DOHH2 (cell line): ENCODE results near the gene SFTPB.

Experiments used
- H3F3A ChIP-seq: fragments of 200-600 bp; sonication (generic), shearing (Covaris generic); 2 replicates; pipeline ENCODE4 v1.6.0; 2016; ENCODE audit warnings: antibody characterized with exemption, mild to moderate bottlenecking; ENCODE audit not compliant: control insufficient read depth, insufficient read depth
- H3K27ac ChIP-seq: fragments of 200-600 bp; sonication (generic); 2 replicates; pipeline ENCODE4 v1.5.1; 2014; ENCODE audit warnings: low read depth, mild to moderate bottlenecking, low read length, moderate library complexity
- H3K27me3 ChIP-seq: fragments of 200-600 bp; sonication (generic); 2 replicates; pipeline ENCODE4 v1.6.1; 2014; ENCODE audit warnings: mild to moderate bottlenecking, low read length, mixed read lengths; ENCODE audit not compliant: control insufficient read depth
- H3K36me3 ChIP-seq: fragments of 200-600 bp; sonication (generic); 2 replicates; pipeline ENCODE4 v1.6.1; 2014; ENCODE audit warnings: mild to moderate bottlenecking, low read length, moderate library complexity, mixed read lengths; ENCODE audit not compliant: control insufficient read depth
- H3K4me1 ChIP-seq: fragments of 200-600 bp; sonication (generic); 2 replicates; pipeline ENCODE4 v1.6.1; 2014; ENCODE audit warnings: mild to moderate bottlenecking, low read length, mixed read lengths; ENCODE audit not compliant: control insufficient read depth
- H3K4me2 ChIP-seq: fragments of 200-600 bp; sonication (generic); 2 replicates; pipeline ENCODE4 v1.6.0; 2014; ENCODE audit warnings: mild to moderate bottlenecking, low read length, moderate library complexity
- H3K4me3 ChIP-seq: fragments of 200-600 bp; sonication (generic); 2 replicates; pipeline ENCODE4 v1.5.1; 2014; ENCODE audit warnings: mild to moderate bottlenecking, low read length, mixed read lengths
- H3K79me2 ChIP-seq: fragments of 200-600 bp; sonication (generic); 2 replicates; pipeline ENCODE4 v1.6.1; 2014; ENCODE audit warnings: mild to moderate bottlenecking, low read length, mixed read lengths; ENCODE audit not compliant: control insufficient read depth
- H3K9me2 ChIP-seq: fragments of 200-600 bp; sonication (generic); replicated peaks from 2 replicates; pipeline ENCODE4 v1.6.1; 2014; ENCODE audit warnings: mild to moderate bottlenecking, low read length, mixed read lengths; ENCODE audit not compliant: control insufficient read depth
- H3K9me3 ChIP-seq: fragments of 200-600 bp; sonication (generic); 2 replicates; pipeline ENCODE4 v1.6.1; 2014; ENCODE audit warnings: antibody characterized with exemption, low read length, mixed read lengths; ENCODE audit not compliant: control insufficient read depth, insufficient read depth
- H4K20me1 ChIP-seq: fragments of 200-600 bp; sonication (generic); 2 replicates; pipeline ENCODE4 v1.6.0; 2014; ENCODE audit warnings: low read depth, mild to moderate bottlenecking, antibody characterized with exemption, low read length, moderate library complexity; ENCODE audit not compliant: control insufficient read depth, insufficient read depth
- CTCF ChIP-seq: fragments of 200-600 bp; sonication (generic); IDR thresholded peaks from one replicate; pipeline ENCODE4 v1.5.1; 2014; ENCODE audit warnings: antibody characterized with exemption, mild to moderate bottlenecking, low read depth, low read length; ENCODE audit not compliant: poor library complexity, severe bottlenecking
- EZH2phosphoT487 ChIP-seq: fragments of 200-600 bp; sonication (generic); IDR thresholded peaks from 2 replicates; pipeline ENCODE4 v1.6.1; 2017; ENCODE audit warnings: borderline replicate concordance, mild to moderate bottlenecking, antibody characterized with exemption, low read length, moderate library complexity, mixed read lengths

Gene SFTPB

GRCh38 chr2:85682378-85682777 is 14.4 kb upstream of the SFTPB start:
- Histone ChIP-seq H3K27ac (no peak overlapping the region), H3K79me2 (no peaks in the 10 kb centered on the region), H3K36me3 (no peaks in the 10 kb centered on the region), H3K4me2 (no peak overlapping the region), H3K27me3 (peaks cover 19% of the 10 kb centered on the region), H3F3A (no peaks in the 10 kb centered on the region), H3K4me1 (no peaks in the 10 kb centered on the region), H3K9me3 (no peaks in the 10 kb centered on the region), H3K4me3 (no peak overlapping the region), H4K20me1 (no peaks in the 10 kb centered on the region), H3K9me2 (no peaks in the 10 kb centered on the region)
- TF ChIP-seq EZH2phosphoT487: no peak

- Histone ChIP-seq H3K9me3 (no peaks in the 10 kb centered on the region), H3K27ac (no peak overlapping the region), H3K4me1 (no peaks in the 10 kb centered on the region), H3K4me2 (no peak overlapping the region), H3K9me2 (no peaks in the 10 kb centered on the region), H4K20me1 (no peaks in the 10 kb centered on the region), H3F3A (no peaks in the 10 kb centered on the region), H3K79me2 (no peaks in the 10 kb centered on the region), H3K27me3 (peaks cover 13% of the 10 kb centered on the region), H3K4me3 (no peak overlapping the region), H3K36me3 (no peaks in the 10 kb centered on the region)
- TF ChIP-seq CTCF: no peak
- no peak for TF ChIP-seq EZH2phosphoT487
Observed at GRCh38 chr2:85681776-85682175, 13.8 kb upstream of the SFTPB start.

- Histone ChIP-seq H3K4me1 (no peaks in the 10 kb centered on the region), H3K79me2 (no peaks in the 10 kb centered on the region), H3K36me3 (no peaks in the 10 kb centered on the region), H3K27ac (no peak overlapping the region), H3K4me2 (no peak overlapping the region), H3K9me3 (no peaks in the 10 kb centered on the region), H4K20me1 (no peaks in the 10 kb centered on the region), H3K4me3 (no peak overlapping the region), H3K9me2 (no peaks in the 10 kb centered on the region), H3K27me3 (peaks cover 10% of the 10 kb centered on the region), H3F3A (no peaks in the 10 kb centered on the region)
- TF ChIP-seq EZH2phosphoT487 (no peak), CTCF (no peak)
Observed at GRCh38 chr2:85681372-85681763, 13.4 kb upstream of the SFTPB start.

GRCh38 chr2:85680707-85681371 is 12.8 kb upstream of the SFTPB start:
- no peaks in the 10 kb centered on the region for H3K9me3 ChIP-seq
- H3K4me3 ChIP-seq: no peak overlapping the region
- H3K4me2 ChIP-seq: no peak overlapping the region
- H3K9me2 ChIP-seq: no peaks in the 10 kb centered on the region
- H3F3A ChIP-seq: no peaks in the 10 kb centered on the region
- no peaks in the 10 kb centered on the region for H4K20me1 ChIP-seq
- no peak overlapping the region for H3K27ac ChIP-seq
- no peaks in the 10 kb centered on the region for H3K4me1 ChIP-seq
- H3K36me3 ChIP-seq: no peaks in the 10 kb centered on the region
- no peaks in the 10 kb centered on the region for H3K79me2 ChIP-seq
- TF ChIP-seq CTCF: no peak
- TF ChIP-seq EZH2phosphoT487: no peak
- H3K27me3 ChIP-seq: peaks cover 10% of the 10 kb centered on the region
